ENCODE measurements around the gene DLST.

DNA sequence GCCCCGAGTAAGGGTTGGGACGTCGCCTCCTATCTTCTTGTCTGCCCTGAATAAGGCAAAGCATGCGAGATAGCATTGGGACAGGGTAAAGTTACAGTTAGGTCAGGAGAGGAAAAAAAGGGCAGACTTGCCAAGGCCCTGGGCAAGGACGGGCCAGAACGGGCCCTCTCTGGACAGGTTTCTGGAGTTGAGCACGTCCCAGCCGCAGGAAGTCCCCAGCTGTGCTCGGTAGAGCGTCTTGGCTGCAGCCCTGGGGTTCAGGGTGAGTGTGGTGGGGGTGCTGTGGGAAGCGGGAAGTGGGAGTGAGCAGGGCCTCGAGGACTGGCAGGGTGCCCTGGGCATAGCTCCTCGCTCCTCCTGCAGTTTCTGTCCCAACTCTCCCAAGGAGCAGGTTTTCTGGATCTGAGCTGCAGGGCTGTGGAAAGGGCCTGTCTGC lies 35.9 kb downstream of the DLST start:
- TF ChIP-seq, protein P1, sequence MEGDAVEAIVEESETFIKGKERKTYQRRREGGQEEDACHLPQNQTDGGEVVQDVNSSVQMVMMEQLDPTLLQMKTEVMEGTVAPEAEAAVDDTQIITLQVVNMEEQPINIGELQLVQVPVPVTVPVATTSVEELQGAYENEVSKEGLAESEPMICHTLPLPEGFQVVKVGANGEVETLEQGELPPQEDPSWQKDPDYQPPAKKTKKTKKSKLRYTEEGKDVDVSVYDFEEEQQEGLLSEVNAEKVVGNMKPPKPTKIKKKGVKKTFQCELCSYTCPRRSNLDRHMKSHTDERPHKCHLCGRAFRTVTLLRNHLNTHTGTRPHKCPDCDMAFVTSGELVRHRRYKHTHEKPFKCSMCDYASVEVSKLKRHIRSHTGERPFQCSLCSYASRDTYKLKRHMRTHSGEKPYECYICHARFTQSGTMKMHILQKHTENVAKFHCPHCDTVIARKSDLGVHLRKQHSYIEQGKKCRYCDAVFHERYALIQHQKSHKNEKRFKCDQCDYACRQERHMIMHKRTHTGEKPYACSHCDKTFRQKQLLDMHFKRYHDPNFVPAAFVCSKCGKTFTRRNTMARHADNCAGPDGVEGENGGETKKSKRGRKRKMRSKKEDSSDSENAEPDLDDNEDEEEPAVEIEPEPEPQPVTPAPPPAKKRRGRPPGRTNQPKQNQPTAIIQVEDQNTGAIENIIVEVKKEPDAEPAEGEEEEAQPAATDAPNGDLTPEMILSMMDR (conservative IDR thresholded peaks at IDR 0.05): no peak
- TF ChIP-seq EZH2 (IDR thresholded peaks at IDR 0.05; ENCODE audit: low read depth): no peak
